SK-N-SH treated with all-trans-retinoic acid at 6 μM for 48 hours (cell line): ENCODE data around the gene TSPO.

Experiments
- ATAC-seq: fragments of 200-7000 bp; cut with Tn5 transposase; 3 replicates; pipeline ENCODE4 v1.9.1; 2020; ENCODE audit warnings: mild to moderate bottlenecking, moderate library complexity
- ARNTL ChIP-seq: fragments of 450-650 bp; formaldehyde crosslinking; IDR thresholded peaks from 2 replicates; pipeline ENCODE4 v1.5.0; 2020; ENCODE audit warnings: low read depth, mild to moderate bottlenecking, moderate library complexity, borderline replicate concordance
- BACH2 ChIP-seq: fragments of 250-450 bp; sonication (Bioruptor Pico); IDR thresholded peaks from 2 replicates; pipeline ENCODE4 v1.9.0; 2021; ENCODE audit warnings: mild to moderate bottlenecking, borderline replicate concordance
- CSDC2 ChIP-seq: fragments of 250-450 bp; sonication (Bioruptor Pico); IDR thresholded peaks from 2 replicates; pipeline ENCODE4 v1.5.0; 2020; ENCODE audit warnings: mild to moderate bottlenecking, moderate library complexity
- ESRRG ChIP-seq: fragments of 250-450 bp; sonication (Bioruptor Pico); IDR thresholded peaks from 2 replicates; pipeline ENCODE4 v1.6.1; 2021; ENCODE audit warnings: mild to moderate bottlenecking
- GLIS3 ChIP-seq: fragments of 250-450 bp; sonication (Bioruptor Pico); IDR thresholded peaks from 2 replicates; pipeline ENCODE4 v1.5.0; 2020; ENCODE audit warnings: mild to moderate bottlenecking, moderate library complexity
- ISL1 ChIP-seq: fragments of 250-450 bp; sonication (Bioruptor Pico); IDR thresholded peaks from 2 replicates; pipeline ENCODE4 v2.1.2; 2022; ENCODE audit warnings: mild to moderate bottlenecking, moderate library complexity
- OSR1 ChIP-seq: fragments of 250-450 bp; sonication (Bioruptor Pico); IDR thresholded peaks from 2 replicates; pipeline ENCODE4 v1.8.0; 2022; ENCODE audit warnings: moderate library complexity, mild to moderate bottlenecking, inconsistent platforms
- PPARA ChIP-seq: fragments of 250-450 bp; sonication (Bioruptor Pico); IDR thresholded peaks from 2 replicates; pipeline ENCODE4 v1.5.0; 2020; ENCODE audit warnings: mild to moderate bottlenecking, borderline replicate concordance
- RARB ChIP-seq: fragments of 250-450 bp; sonication (Bioruptor Pico); IDR thresholded peaks from 2 replicates; pipeline ENCODE4 v1.8.0; 2021; ENCODE audit warnings: mild to moderate bottlenecking, moderate library complexity
- SNAI2 ChIP-seq: fragments of 250-450 bp; sonication (Bioruptor Pico); IDR thresholded peaks from 2 replicates; pipeline ENCODE4 v1.5.0; 2020; ENCODE audit warnings: mild to moderate bottlenecking, moderate library complexity
- TCF4 ChIP-seq: fragments of 250-450 bp; sonication (Bioruptor Pico); IDR thresholded peaks from 2 replicates; pipeline ENCODE4 v1.8.0; 2021; ENCODE audit warnings: mild to moderate bottlenecking, moderate library complexity, borderline replicate concordance
- TOX ChIP-seq: fragments of 250-450 bp; sonication (Bioruptor Pico); IDR thresholded peaks from 2 replicates; pipeline ENCODE4 v1.8.0; 2021; ENCODE audit warnings: mild to moderate bottlenecking, moderate library complexity, borderline replicate concordance
- ZC3H10 ChIP-seq: fragments of 250-450 bp; sonication (Bioruptor Pico); IDR thresholded peaks from 2 replicates; pipeline ENCODE4 v1.5.1; 2021; ENCODE audit warnings: mild to moderate bottlenecking, moderate library complexity
- ZFP3 ChIP-seq: fragments of 250-450 bp; sonication (Bioruptor Pico); IDR thresholded peaks from 2 replicates; pipeline ENCODE4 v1.5.0; 2020; ENCODE audit warnings: mild to moderate bottlenecking, moderate library complexity
- ZFP30 ChIP-seq: fragments of 450-650 bp; formaldehyde crosslinking; IDR thresholded peaks from 2 replicates; pipeline ENCODE4 v1.5.0; 2022; ENCODE audit warnings: mild to moderate bottlenecking, moderate library complexity
- ZNF565 ChIP-seq: fragments of 450-650 bp; formaldehyde crosslinking; conservative IDR thresholded peaks from 2 replicates; pipeline ENCODE4 v1.5.0; 2020; ENCODE audit warnings: low read depth, mild to moderate bottlenecking, moderate library complexity
- ZNF70 ChIP-seq: fragments of 450-650 bp; formaldehyde crosslinking; IDR thresholded peaks from 2 replicates; pipeline ENCODE4 v1.5.0; 2020; ENCODE audit warnings: mild to moderate bottlenecking, moderate library complexity
- ZNF8 ChIP-seq: fragments of 450-650 bp; formaldehyde crosslinking; IDR thresholded peaks from 2 replicates; pipeline ENCODE4 v1.5.0; 2020; ENCODE audit warnings: mild to moderate bottlenecking, moderate library complexity
- TF ChIP-seq, protein P1 (sequence below): fragments of 250-450 bp; sonication (Bioruptor Pico); IDR thresholded peaks from 2 replicates; pipeline ENCODE4 v1.5.0; 2020; ENCODE audit warnings: mild to moderate bottlenecking, moderate library complexity
- TF ChIP-seq, protein P2 (sequence below): fragments of 250-450 bp; sonication (Bioruptor Pico); IDR thresholded peaks from 2 replicates; pipeline ENCODE4 v1.5.1; 2020; ENCODE audit warnings: low read depth, mild to moderate bottlenecking, moderate library complexity
- TF ChIP-seq, protein P3 (sequence below): fragments of 250-450 bp; sonication (Bioruptor Pico); IDR thresholded peaks from 2 replicates; pipeline ENCODE4 v1.5.1; 2021; ENCODE audit warnings: mild to moderate bottlenecking, moderate library complexity
- TF ChIP-seq, protein P4 (sequence below): fragments of 250-450 bp; sonication (Bioruptor Pico); IDR thresholded peaks from 2 replicates; pipeline ENCODE4 v1.8.0; 2020; ENCODE audit warnings: mild to moderate bottlenecking, moderate library complexity, borderline replicate concordance

Gene TSPO

DNA sequence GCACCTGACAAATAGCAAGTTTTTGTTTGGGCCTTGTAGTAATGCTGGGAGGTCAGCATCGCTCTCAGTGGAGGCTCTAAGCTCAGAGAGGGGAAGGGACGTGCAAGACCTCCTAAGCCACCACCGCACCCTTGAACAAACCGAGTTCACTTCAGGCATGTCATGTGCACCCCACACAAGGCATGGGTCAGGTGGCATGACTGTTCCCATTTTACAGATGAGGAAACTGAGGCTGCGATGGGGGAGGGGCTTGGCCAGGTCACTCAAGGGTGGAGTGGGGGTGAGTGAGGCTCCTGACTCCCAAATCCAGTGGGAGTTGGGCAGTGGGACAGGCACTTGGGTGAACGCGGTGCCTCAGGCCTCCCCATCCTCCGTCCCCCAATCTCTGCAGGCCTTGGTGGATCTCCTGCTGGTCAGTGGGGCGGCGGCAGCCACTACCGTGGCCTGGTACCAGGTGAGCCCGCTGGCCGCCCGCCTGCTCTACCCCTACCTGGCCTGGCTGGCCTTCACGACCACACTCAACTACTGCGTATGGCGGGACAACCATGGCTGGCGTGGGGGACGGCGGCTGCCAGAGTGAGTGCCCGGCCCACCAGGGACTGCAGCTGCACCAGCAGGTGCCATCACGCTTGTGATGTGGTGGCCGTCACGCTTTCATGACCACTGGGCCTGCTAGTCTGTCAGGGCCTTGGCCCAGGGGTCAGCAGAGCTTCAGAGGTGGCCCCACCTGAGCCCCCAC lies 11.2 kb downstream of the TSPO start (continued):
- TF ChIP-seq RARB (CRISPR knock-in tag) (no peak), ESRRG (CRISPR knock-in tag) (no peak), TCF4 (CRISPR knock-in tag) (no peak), ZNF70 (CRISPR knock-in tag) (no peak), ZFP30 (CRISPR knock-in tag) (no peak), ZFP3 (CRISPR knock-in tag) (no peak), GLIS3 (CRISPR knock-in tag) (no peak), SNAI2 (CRISPR knock-in tag) (no peak), BACH2 (CRISPR knock-in tag) (no peak)
- TF ChIP-seq, protein P1, sequence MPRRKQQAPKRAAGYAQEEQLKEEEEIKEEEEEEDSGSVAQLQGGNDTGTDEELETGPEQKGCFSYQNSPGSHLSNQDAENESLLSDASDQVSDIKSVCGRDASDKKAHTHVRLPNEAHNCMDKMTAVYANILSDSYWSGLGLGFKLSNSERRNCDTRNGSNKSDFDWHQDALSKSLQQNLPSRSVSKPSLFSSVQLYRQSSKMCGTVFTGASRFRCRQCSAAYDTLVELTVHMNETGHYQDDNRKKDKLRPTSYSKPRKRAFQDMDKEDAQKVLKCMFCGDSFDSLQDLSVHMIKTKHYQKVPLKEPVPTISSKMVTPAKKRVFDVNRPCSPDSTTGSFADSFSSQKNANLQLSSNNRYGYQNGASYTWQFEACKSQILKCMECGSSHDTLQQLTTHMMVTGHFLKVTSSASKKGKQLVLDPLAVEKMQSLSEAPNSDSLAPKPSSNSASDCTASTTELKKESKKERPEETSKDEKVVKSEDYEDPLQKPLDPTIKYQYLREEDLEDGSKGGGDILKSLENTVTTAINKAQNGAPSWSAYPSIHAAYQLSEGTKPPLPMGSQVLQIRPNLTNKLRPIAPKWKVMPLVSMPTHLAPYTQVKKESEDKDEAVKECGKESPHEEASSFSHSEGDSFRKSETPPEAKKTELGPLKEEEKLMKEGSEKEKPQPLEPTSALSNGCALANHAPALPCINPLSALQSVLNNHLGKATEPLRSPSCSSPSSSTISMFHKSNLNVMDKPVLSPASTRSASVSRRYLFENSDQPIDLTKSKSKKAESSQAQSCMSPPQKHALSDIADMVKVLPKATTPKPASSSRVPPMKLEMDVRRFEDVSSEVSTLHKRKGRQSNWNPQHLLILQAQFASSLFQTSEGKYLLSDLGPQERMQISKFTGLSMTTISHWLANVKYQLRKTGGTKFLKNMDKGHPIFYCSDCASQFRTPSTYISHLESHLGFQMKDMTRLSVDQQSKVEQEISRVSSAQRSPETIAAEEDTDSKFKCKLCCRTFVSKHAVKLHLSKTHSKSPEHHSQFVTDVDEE (CRISPR knock-in tag), result no peak
- TF ChIP-seq, protein P2, sequence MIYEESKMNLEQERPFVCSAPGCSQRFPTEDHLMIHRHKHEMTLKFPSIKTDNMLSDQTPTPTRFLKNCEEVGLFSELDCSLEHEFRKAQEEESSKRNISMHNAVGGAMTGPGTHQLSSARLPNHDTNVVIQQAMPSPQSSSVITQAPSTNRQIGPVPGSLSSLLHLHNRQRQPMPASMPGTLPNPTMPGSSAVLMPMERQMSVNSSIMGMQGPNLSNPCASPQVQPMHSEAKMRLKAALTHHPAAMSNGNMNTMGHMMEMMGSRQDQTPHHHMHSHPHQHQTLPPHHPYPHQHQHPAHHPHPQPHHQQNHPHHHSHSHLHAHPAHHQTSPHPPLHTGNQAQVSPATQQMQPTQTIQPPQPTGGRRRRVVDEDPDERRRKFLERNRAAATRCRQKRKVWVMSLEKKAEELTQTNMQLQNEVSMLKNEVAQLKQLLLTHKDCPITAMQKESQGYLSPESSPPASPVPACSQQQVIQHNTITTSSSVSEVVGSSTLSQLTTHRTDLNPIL, result no peak

DNA sequence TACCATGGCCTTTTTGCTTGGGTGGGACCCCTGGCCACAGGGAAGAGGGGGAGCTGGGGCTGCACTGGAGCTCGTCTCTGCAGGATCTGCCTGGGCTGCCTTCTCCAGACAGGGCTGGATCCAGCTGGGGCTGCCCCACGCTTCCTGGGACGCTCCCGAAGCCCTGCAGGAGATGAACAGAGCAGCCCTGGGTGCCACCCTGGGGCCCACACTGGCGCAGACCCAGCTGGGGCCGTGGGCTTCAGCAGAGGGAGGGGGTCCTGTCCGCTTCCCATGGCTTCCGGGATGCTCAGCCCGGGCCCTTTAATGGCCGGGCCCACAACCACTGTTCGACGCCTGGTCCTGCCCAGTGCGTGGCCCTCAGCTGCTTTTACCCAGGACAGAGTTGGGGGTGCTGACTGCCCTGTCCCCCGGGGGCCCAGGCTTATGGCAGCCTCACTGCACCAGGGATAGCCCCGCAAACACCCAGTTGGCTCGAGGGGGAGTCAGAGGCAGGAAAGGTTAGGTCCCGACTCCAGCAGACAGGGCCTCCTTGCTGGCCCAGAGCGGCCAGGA lies 12.0 kb downstream of the TSPO start:
- TF ChIP-seq ISL1 (CRISPR knock-in tag) (no peak), TCF4 (CRISPR knock-in tag) (no peak), ZFP30 (CRISPR knock-in tag) (no peak), GLIS3 (CRISPR knock-in tag) (no peak), ZNF565 (no peak), ZFP3 (CRISPR knock-in tag) (no peak), ZNF70 (CRISPR knock-in tag) (no peak), TOX (CRISPR knock-in tag) (no peak), ZNF8 (CRISPR knock-in tag) (no peak), SNAI2 (CRISPR knock-in tag) (no peak), RARB (CRISPR knock-in tag) (no peak), ARNTL (CRISPR knock-in tag) (no peak), ESRRG (CRISPR knock-in tag) (no peak), PPARA (CRISPR knock-in tag) (no peak), CSDC2 (CRISPR knock-in tag) (no peak), OSR1 (CRISPR knock-in tag) (no peak), ZC3H10 (CRISPR knock-in tag) (no peak)
- TF ChIP-seq, protein P3, sequence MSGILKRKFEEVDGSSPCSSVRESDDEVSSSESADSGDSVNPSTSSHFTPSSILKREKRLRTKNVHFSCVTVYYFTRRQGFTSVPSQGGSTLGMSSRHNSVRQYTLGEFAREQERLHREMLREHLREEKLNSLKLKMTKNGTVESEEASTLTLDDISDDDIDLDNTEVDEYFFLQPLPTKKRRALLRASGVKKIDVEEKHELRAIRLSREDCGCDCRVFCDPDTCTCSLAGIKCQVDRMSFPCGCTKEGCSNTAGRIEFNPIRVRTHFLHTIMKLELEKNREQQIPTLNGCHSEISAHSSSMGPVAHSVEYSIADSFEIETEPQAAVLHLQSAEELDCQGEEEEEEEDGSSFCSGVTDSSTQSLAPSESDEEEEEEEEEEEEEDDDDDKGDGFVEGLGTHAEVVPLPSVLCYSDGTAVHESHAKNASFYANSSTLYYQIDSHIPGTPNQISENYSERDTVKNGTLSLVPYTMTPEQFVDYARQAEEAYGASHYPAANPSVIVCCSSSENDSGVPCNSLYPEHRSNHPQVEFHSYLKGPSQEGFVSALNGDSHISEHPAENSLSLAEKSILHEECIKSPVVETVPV (CRISPR knock-in tag), result no peak
- TF ChIP-seq, protein P2, result no peak
- TF ChIP-seq, protein P4, sequence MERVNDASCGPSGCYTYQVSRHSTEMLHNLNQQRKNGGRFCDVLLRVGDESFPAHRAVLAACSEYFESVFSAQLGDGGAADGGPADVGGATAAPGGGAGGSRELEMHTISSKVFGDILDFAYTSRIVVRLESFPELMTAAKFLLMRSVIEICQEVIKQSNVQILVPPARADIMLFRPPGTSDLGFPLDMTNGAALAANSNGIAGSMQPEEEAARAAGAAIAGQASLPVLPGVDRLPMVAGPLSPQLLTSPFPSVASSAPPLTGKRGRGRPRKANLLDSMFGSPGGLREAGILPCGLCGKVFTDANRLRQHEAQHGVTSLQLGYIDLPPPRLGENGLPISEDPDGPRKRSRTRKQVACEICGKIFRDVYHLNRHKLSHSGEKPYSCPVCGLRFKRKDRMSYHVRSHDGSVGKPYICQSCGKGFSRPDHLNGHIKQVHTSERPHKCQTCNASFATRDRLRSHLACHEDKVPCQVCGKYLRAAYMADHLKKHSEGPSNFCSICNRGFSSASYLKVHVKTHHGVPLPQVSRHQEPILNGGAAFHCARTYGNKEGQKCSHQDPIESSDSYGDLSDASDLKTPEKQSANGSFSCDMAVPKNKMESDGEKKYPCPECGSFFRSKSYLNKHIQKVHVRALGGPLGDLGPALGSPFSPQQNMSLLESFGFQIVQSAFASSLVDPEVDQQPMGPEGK (CRISPR knock-in tag), result no peak
- no peak for ATAC-seq
